SKM-1 (cell line): Measurements from ENCODE around the gene VWA5B1.

Experiments
- DNase-seq: peaks from one replicate; lab custom pipeline; 2025; ENCODE audit not compliant: unreplicated experiment; lab: John Stamatoyannopoulos, UW

Gene VWA5B1

GRCh38 chr1:20366056-20366462 is 75.4 kb downstream of the VWA5B1 start:
- DNase-seq, result no peak

- no peak for DNase-seq
These were observed 75.9 kb downstream of the VWA5B1 start for GRCh38 chr1:20366463-20367115.

GRCh38 chr1:20367116-20367585 is 76.5 kb downstream of the VWA5B1 start:
- no peak for DNase-seq

- DNase-seq, result no peak
These were observed 77.0 kb downstream of the VWA5B1 start for GRCh38 chr1:20367626-20368025.

- no peak for DNase-seq
These were observed 78.3 kb downstream of the VWA5B1 start for GRCh38 chr1:20368866-20369470.

GRCh38 chr1:20370698-20371097 is 80.0 kb downstream of the VWA5B1 start:
- no peak for DNase-seq

- no peak for DNase-seq
These were observed 80.7 kb downstream of the VWA5B1 start for GRCh38 chr1:20371411-20371810.

- no peak for DNase-seq
These were observed 81.2 kb downstream of the VWA5B1 start for GRCh38 chr1:20371883-20372282.

- no peak for DNase-seq
These were observed 82.0 kb downstream of the VWA5B1 start for GRCh38 chr1:20372676-20373075.

- no peak for DNase-seq
These were observed 82.6 kb downstream of the VWA5B1 start for GRCh38 chr1:20373286-20373685.

GRCh38 chr1:20373764-20374163 is 83.1 kb downstream of the VWA5B1 start:
- no peak for DNase-seq

- no peak for DNase-seq
These were observed 84.9 kb downstream of the VWA5B1 start for GRCh38 chr1:20375563-20375962.

- no peak for DNase-seq
These were observed 85.5 kb downstream of the VWA5B1 start for GRCh38 chr1:20376171-20376570.

- DNase-seq, result no peak
These were observed 86.3 kb downstream of the VWA5B1 start for GRCh38 chr1:20376880-20377494.

GRCh38 chr1:20377516-20378270 is 87.0 kb downstream of the VWA5B1 start:
- DNase-seq, result no peak

- no peak for DNase-seq
These were observed 88.4 kb downstream of the VWA5B1 start for GRCh38 chr1:20379075-20379474.

- no peak for DNase-seq
These were observed 89.5 kb downstream of the VWA5B1 start for GRCh38 chr1:20380175-20380574.

- DNase-seq, result no peak
These were observed 90.0 kb downstream of the VWA5B1 start for GRCh38 chr1:20380616-20381035.

GRCh38 chr1:20381045-20381641 is 90.5 kb downstream of the VWA5B1 start:
- no peak for DNase-seq

- no peak for DNase-seq
These were observed 91.3 kb downstream of the VWA5B1 start for GRCh38 chr1:20381961-20382360.

- DNase-seq, result no peak
These were observed 92.0 kb downstream of the VWA5B1 start for GRCh38 chr1:20382711-20383110.
